HG02885 (cell line): ENCODE results near the gene CHRNB4.
"Not testable (repeated sequence)": the region's sequence is repeated elsewhere in the genome, so short reads cannot be mapped to it uniquely, and the experiment has no call there.

Experiments
- ATAC-seq: cut with Tn5 transposase; IDR thresholded peaks from one replicate; pipeline ENCODE4 v1.9.1; 2021; ENCODE audit warnings: mild to moderate bottlenecking; ENCODE audit not compliant: unreplicated experiment, poor library complexity

CHRNB4 gene

DNA sequence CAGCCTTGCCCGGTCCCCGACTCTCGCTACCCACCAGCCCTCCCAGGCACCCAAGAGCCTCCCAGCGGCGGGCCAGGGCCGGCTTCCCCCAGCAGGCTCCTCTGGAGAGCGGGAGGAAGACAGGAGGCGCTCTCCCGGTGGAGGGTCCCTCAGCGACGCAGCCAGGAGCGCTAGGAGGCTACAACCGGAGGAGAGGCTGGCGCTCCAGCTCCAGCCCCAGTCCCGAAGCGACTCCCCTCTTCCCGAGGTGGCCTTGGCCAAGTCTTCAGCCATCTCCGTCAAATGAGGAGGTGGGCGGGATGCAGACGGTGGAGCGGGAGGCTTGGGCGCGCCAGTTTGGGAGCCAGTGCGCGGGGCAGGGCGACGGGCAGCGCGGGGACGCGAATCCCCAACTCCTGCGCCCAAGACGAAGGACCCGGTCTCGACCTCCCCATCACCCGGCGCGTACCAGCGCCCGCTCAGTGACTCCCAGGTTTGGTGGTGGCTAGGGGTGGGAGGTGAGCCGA, 20.9 kb downstream of the CHRNB4 start:
- no peak for ATAC-seq

DNA sequence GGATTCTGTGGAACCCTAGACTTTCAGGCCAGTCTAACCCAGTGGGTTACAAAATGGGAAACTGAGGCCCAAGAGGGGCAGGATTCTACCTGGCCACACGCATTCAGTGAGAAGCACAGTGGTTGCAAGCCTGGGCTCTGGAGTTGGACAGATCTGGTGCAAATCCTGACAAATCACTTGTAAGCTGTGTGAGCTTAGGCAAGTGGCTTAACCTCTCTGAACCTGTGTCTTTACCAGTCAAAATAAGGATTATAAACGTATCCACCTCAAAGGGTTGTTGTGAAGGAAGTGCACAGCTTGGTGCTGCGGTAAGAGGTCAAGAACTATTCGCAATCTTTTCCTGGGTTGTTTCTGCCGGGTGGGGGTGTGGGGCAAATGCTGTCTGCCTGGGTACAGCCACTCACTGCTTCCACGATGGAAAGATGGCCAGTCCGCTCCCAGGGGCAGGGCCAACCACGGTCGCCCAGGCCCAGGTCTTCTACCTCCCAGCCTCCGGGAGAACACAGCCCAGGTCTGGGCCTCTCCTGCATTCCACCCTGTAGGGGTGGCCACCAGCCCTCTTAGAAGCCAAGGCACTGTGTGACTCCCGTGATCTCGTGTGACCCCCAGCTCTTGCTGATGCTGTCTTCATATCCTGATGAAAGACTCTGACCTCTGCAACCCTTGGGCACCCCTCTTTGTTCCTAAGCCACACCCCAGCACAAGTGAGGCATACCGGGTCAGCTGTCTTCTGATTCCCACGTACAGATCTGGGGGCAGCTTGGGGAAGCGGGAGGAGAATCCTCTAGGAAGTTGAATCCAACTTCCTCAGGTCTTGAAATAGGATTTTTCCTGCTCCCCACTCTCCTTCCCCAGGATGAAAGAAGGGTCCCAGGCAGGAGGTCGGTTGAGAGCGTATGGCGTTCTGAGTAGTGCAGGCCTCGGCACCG, 21.7 kb downstream of the CHRNB4 start:
- ATAC-seq, result no peak

DNA sequence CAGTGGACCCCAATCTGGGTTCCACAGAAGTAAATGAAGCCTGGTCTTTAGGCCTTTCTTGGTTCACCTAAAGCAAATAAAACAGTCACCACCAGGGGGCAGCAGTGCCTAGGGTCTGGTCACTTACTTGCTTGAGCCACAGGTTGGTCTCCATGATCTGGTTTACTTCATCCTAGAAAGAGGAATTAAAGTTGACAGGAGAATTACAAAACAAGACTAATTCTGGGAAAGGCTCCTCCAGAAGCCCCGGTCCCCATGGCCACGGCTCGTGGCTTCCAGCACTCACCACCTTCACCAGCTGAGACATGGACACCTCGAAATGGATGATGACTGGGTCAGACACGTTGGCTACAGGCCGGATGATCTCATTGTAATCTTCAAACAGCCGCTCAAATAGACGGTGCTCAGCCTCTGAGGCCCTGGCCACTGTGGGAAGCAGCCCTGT, 22.5 kb downstream of the CHRNB4 start:
- no peak for ATAC-seq

DNA sequence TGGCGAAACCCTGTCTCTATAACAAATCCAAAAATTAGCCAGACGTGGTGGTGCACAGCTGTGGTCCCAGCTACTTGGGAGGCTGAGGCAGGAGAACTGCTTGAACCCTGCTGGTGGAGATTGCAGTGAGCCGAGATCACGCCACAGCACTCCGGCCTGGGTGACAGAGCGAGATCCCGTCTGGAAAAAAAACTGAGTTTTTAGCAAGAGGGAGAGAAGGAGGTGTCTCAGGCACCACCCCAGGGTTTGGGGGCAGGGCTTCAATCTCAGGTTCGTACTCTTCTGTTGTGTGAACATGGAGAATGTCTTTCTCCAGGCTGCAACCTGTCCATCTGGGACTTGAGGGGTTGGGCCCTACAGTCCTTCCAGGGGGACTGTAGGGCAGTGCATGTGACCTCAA, 22.9 kb downstream of the CHRNB4 start:
- ATAC-seq, result no peak

DNA sequence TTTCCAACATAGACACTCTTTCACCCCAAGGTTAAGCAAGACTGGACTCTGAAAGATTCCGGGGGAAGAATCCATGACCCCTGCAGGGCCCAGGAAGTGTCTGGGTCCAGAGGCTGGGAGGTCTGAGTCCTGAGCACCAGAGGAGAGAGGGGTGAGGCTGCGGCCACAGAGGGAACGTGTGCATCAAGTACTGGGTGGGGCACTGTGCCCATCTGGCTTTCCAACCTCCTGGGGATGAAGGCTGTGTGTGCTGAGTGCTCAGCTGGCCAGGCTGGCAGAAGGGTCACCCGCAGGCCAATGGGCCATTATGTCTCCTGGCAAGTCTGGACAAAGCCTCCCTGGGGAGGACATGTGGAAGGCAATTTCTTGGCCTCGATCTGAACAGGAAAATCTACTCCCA, 23.5 kb downstream of the CHRNB4 start:
- no peak for ATAC-seq

DNA sequence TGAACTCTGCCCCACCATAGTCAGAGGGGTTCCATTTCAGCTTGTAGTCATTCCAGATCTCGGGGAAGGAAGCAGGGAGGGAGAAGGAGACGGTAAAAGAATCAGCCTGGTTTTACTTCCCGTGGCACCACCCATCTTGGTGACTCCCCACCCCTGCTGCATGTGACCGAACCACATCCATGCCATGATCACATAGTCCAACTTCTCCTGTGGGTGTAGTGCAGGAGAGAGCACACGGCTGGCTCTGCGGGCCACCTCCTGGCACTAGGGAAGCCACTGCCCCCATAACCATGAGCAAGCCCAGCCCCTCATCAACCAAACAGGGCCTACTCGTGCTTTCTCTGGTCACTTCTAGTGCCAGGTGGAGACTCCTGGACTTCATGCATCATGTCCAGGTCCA, 23.9 kb downstream of the CHRNB4 start:
- no peak for ATAC-seq

DNA sequence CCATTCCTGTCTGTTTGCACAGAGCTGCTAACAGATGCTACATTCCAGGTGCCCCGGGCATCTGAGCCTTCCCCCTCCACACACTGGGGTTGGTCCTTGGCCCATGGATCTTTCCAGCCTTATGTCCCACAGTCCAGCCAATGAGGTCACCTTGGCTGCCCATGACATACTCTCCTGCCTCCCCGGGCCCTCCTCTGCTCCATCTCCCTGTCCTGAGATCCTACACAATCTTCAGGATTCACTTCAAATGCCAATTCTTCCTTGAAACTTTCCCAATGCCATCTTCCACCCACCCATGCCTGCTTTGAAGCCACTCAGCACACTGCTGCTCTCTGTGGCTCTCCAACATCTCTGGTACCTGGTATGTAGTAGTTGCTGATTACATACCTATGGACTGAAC, 24.5 kb downstream of the CHRNB4 start:
- no peak for ATAC-seq

DNA sequence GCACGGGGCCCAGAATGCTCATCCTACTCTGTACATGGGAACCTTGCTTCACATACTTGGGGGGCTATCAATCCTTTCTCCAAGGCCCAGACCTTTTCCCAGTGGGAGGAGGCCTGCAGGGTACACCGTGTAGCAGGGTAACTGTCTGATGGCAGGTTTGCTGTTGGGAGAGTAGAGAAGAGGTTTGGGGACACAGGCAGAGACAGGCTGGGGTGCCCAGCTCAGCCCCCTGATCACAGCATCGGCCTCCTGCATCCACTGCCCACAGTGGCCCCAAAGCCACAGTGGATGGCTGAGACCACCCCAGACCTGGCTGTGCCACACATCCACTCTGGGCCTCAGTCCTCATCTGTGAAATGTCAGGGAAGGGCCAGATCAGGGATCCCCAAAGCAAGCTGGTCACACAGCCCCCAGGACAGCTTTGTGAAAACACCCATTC, 25.8 kb downstream of the CHRNB4 start:
- ATAC-seq, result no peak

DNA sequence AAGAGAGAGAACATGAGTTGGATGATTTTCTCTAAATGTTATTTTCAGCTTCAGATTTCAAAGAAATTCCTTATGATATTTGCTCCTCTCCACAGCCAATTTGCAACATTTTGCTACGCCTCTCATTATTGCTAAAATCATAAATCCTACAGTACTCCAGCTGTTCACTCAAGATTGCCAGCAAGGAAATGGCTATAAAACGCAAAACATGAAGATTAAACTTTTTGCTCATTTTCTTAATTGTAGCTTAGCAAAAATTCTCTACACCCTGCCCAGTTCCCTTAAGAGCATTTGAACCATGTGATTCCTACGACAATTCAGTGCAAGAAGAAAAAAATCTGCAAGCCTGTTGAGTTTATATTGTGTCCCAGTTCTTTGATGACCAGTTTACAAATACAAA, 27.0 kb downstream of the CHRNB4 start:
- no peak for ATAC-seq

DNA sequence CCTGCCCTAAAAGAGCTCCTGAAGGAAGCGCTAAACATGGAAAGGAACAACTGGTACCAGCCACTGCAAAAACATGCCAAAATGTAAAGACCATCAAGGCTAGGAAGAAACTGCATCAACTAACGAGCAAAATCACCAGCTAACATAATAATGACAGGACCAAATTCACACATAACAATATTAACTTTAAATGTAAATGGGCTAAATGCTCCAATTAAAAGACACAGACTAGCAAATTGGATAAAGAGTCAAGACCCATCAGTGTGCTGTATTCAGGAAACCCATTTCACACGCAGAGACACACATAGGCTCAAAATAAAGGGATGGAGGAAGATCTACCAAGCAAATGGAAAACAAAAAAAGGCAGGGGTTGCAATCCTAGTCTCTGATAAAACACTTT, 31.5 kb downstream of the CHRNB4 start:
- ATAC-seq, result not testable (repeated sequence)

DNA sequence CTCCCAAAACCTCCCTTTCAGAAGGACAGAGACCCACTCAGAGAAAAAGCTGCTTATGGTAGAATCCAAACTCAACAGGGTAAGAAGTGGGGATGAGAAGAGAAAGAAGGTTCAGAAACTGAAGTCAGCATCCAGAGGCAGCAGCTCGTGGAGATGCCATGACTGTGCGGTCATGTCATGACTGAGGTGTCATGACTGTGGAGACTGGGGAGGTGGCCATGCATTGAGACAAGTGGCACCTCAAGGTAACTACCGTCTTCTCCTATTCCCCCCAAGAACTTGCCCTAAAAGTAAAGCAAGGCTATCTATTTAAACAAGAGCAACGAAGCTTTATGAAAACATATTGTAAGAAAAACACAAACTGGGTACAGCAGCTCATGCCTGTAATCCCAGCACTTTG, 35.3 kb downstream of the CHRNB4 start:
- no peak for ATAC-seq

DNA sequence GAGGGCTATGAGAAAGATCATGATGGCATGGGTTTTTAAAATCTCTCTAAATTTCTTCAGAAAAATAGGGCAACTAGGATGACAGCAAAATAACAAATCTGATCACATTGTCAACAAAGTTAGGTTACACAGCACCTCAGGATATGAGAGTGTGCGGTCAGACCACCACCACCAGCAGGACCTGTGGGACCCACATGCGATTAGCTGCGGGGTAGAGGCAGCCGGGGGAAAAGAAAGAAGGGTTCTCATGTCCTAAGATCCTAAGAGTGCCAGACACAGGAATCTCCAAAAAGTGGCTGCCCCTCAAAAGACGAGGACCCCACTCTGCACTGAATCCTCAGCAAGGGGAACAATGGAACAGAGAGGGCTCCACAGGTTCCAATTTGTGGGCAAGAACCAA, 35.8 kb downstream of the CHRNB4 start:
- no peak for ATAC-seq

DNA sequence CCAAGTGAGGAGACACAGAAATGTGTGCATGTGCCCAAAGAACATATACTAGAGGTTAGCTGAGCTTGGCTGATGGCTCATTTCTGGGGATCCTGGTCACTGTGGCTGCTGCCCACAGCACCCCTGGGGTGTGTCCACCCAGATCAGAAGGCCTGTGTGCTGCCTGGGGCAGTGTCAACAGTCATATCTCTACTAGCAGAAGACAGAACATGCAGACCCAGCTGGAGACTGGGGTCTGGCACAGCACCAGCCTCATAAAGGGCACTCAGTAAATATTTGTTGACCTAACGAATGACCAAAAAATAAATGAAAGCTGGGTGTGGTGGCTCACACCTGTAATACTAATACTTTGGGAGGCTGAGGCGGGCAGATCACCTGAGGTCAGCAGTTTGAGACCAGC, 36.6 kb downstream of the CHRNB4 start:
- ATAC-seq, result no peak

DNA sequence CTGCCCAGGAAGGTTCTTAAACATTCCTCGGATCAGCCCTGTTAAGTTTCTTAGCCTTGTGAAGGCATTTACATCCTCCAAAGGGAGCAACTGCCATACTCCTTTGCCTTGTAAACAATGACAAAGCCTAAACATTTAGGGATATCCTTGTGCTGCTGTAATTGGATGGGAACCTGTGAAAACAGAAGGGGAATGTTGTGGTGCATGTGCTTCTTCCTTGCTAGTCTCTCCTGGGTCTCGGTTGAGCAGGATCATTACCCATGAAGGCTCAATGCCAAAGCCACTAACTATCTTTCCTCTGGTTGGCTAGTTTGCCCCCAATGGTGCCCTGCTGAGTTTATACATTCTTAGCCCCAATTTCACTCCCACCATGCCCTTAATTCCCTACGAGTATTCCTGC, 37.5 kb downstream of the CHRNB4 start:
- no peak for ATAC-seq

DNA sequence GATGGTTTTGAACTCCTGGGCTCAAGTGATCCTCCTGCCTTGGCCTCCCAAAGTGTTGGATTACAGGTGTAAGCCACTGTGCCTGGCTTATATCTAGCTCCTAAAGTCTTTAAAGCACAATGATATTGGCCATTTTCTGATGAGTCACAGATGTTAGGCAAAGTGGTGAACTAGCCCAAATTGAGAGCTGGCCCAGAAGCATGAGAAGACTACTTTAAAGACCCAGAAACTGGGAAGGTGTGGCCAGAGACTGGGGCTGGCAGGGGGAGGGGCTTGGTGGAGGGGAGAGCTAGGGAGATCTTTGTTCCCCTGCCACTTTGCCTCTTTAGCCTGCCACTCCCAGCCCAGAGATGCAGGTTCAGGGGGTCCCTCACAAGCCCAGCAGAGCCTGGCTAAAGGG, 41.8 kb downstream of the CHRNB4 start:
- ATAC-seq, result no peak

DNA sequence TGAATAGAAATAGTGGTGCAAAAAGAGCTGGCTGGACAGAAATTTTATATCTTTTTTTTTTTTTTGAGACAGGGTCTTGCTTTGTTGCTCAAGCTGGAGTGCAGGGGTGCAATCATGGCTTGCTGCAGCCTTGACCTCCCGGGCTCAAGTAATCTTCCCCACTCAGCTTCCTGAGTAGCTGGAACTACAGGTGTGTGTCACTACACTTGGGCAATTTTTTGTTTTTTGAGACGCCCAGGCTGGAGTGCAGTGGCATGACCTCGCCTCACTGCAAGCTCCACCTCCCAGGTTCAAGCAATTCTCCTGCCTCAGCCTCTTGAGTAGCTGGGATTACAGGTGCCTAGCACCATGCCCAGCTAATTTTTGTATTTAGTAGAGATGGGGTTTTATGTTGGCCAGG, 42.7 kb downstream of the CHRNB4 start:
- ATAC-seq, result no peak

DNA sequence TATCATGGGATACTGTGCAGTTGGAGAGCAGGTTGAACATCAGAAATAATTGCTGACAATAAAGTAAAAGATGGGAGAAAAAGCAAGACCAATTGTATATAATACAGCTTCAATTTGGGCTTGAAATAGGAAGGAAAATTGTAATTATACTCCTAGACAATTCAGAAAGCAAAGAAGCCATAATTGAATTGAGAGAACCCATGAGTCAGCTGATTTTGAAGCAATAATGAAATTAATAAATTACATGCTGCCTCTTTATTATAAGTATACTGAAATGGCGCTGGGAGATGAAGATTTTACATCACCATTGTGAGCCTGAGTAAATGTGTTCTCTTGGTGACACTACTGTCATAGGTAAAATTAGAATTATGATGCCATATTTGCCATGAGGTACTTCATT, 43.4 kb downstream of the CHRNB4 start:
- no peak for ATAC-seq

DNA sequence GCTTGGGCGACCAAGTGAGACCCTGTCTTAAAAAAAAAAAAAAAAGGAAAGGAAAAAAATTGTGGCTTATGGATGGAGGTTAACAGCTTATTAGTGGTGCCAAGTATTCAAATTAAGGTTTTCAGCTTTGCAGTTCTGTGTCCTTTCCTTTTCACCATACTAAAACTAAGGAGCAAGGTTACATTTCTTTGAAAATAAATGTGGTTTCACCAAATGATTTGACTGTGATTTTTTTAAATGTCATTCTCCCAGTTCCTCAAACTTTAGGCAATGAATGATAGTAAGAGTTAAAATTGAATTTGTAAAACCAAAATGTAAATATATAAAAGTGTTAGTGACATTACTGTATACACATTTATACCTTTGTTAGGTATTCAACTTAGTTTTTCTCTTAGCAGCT, 66.1 kb downstream of the CHRNB4 start:
- ATAC-seq, result no peak
